ENCODE data around the gene EZH1. TPM values are rescaled to one million over a fixed set of nuclear protein-coding genes. Genes with fewer than 3 reads are reported as not detected.

Gene EZH1
- total and polyA plus RNA-seq, 2 of the 4 experiments (the other 2 are of a cell fraction), result 17.6 to 27.3 TPM

DNA sequence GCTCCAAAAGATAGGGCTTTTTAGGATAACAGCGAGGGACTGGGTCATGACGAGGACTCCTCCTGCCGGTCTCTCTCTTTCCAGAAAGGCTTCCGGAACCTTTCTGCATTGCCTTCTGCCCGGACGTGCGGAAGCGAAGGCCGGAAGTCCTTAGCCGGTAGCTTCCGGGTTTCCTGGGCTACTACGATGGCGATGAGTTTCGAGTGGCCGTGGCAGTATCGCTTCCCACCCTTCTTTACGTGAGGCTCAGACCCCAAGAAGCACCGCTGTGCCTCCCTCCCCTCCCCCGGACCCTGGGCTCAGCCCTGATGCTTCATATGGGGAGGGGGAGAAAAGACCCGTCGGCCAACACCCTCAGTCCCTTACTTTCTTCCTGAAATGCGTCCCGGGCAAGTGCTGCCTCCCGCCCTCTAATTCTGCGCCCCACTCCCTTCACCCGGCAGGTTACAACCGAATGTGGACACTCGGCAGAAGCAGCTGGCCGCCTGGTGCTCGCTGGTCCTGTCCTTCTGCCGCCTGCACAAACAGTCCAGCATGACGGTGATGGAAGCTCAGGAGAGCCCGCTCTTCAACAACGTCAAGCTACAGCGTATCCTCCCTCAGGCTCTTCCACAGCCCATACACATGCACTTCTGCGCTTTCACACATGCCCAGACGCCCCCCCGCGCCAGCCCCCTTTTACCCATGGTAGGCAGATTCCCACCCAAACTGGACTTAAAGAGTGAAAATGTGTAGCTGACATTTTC lies 28.6 kb upstream of the EZH1 start, which contains the start of gene VPS25:
VPS25 (plus strand) TSS at position 160 of the 746 bp plus-strand sequence; CDS start at position 187, 27 bp downstream.
- BruUV-seq (replicated peaks), result no TSS peak
- Histone ChIP-seq H3K56ac (ENCODE audit: extremely low read depth, insufficient read depth, low read length) (peak within 1 kb of the TSS; percentile 97), H3K4me1 (ENCODE audit: control insufficient read depth, insufficient read depth, low read length) (peaks cover 2% of the 10 kb centered on the region; the same call in 1 of the 2 replicates), H3K9ac (ENCODE audit: low read depth, low read length) (peak within 1 kb of the TSS; percentile 97), H4K8ac (ENCODE audit: low read depth in 2 of 2, low read length in 2 of 2) (peak within 1 kb of the TSS; percentile 81 to 97), H2AFZ (replicated peaks; ENCODE audit: low read length, poor library complexity) (peak within 1 kb of the TSS; percentile 90), H4K5ac (ENCODE audit: low read depth, low read length) (peak within 1 kb of the TSS; percentile 99), H2BK120ac (ENCODE audit: low read depth, low read length) (peak within 1 kb of the TSS; percentile 80), H3K4ac (ENCODE audit: low read depth, low read length) (peak within 1 kb of the TSS; percentile 96), H2AK9ac (replicated peaks; ENCODE audit: low read depth, low read length, poor library complexity) (peak within 1 kb of the TSS; percentile 97), H3K4me2 (ENCODE audit: low read depth, low read length) (peak within 1 kb of the TSS; percentile 90), H3K36me3 (ENCODE audit: control insufficient read depth, insufficient read depth, low read length) (peaks cover 15% of the 10 kb centered on the region), H3K27me3 (ENCODE audit: control insufficient read depth, insufficient read depth, low read length) (no peaks in the 10 kb centered on the region), H3K9me1 (ENCODE audit: insufficient read depth, low read length) (peaks cover 7% of the 10 kb centered on the region; the same call in 1 of the 2 replicates), H3K4me3 (ENCODE audit: insufficient read depth, low read depth, low read length) (peak within 1 kb of the TSS; percentile 84), H3K23ac (ENCODE audit: low read depth, low read length) (peak within 1 kb of the TSS; percentile 94), H3K18ac (ENCODE audit: low read depth, low read length) (peak within 1 kb of the TSS; percentile 77), H2BK5ac (ENCODE audit: low read depth, low read length, poor library complexity, severe bottlenecking) (peak within 1 kb of the TSS; percentile 90), H2BK15ac (ENCODE audit: low read depth, low read length) (peak within 1 kb of the TSS; percentile 98; the same call in 2 of the 3 replicates), H4K91ac (ENCODE audit: insufficient read depth, low read depth, low read length) (peak within 1 kb of the TSS; percentile 95), H3K79me1 (ENCODE audit: low read depth in 1 of 2, low read length in 2 of 2) (peaks cover 16 to 34% of the 10 kb centered on the region in 2 experiments; a peak in 3 of 4 replicates), H2AK5ac (ENCODE audit: low read depth, low read length) (peak within 1 kb of the TSS; percentile 94), H3K9me3 (ENCODE audit: control insufficient read depth, insufficient read depth, low read length) (no peaks in the 10 kb centered on the region), H3K27ac (ENCODE audit: insufficient read depth, low read length) (peak within 1 kb of the TSS; percentile 96), H4K20me1 (ENCODE audit: insufficient read depth, low read length) (no peaks in the 10 kb centered on the region), H3K14ac (replicated peaks; ENCODE audit: low read depth, low read length) (peak within 1 kb of the TSS; percentile 92), H2BK20ac (ENCODE audit: low read depth, low read length) (peak within 1 kb of the TSS; percentile 64)
- DNase-seq, result peak; percentile 87
- POLR2A ChIA-PET (ENCODE audit: unreplicated experiment), result interaction anchor here (0.6 kb wide), 1 partner anchor 14 kb away, joined by 4 read pairs; no protein-coding TSS in a partner anchor
- in situ Hi-C loops (cut with MboI; ENCODE audit: low sequenced_read_pairs), result no loop called here
- WGBS, 2 experiments (ENCODE audit: extremely low coverage in 2 of 2, insufficient read length in 1 of 2), result 0% methylated on average over 14 of the region's 39 CpGs; no CpG with 5 or more reads in 1 of the 2 experiments
- peak; percentile 37; the same call in 1 of the 2 replicates for TF ChIP-seq MAZ (IDR thresholded peaks at IDR 0.05; ENCODE audit: borderline replicate concordance, low read depth, low read length)
- peak; percentile 12; the same call in 1 of the 2 replicates for TF ChIP-seq RAD21 (IDR thresholded peaks at IDR 0.05; ENCODE audit: low read length)
- TF ChIP-seq, protein P1, sequence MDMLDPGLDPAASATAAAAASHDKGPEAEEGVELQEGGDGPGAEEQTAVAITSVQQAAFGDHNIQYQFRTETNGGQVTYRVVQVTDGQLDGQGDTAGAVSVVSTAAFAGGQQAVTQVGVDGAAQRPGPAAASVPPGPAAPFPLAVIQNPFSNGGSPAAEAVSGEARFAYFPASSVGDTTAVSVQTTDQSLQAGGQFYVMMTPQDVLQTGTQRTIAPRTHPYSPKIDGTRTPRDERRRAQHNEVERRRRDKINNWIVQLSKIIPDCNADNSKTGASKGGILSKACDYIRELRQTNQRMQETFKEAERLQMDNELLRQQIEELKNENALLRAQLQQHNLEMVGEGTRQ (IDR thresholded peaks at IDR 0.05; ENCODE audit: low read depth, low read length), result 0 out of 2 replicates have a peak, but pooled peaks have one; percentile 16
- TF ChIP-seq, protein P2, sequence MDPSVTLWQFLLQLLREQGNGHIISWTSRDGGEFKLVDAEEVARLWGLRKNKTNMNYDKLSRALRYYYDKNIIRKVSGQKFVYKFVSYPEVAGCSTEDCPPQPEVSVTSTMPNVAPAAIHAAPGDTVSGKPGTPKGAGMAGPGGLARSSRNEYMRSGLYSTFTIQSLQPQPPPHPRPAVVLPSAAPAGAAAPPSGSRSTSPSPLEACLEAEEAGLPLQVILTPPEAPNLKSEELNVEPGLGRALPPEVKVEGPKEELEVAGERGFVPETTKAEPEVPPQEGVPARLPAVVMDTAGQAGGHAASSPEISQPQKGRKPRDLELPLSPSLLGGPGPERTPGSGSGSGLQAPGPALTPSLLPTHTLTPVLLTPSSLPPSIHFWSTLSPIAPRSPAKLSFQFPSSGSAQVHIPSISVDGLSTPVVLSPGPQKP (IDR thresholded peaks at IDR 0.05; ENCODE audit: borderline replicate concordance, low read depth, low read length), result no peak
- TF ChIP-seq POLR2A (IDR thresholded peaks at IDR 0.05; ENCODE audit: low read depth, low read length), result peak; percentile 79
- TF ChIP-seq, protein P3, sequence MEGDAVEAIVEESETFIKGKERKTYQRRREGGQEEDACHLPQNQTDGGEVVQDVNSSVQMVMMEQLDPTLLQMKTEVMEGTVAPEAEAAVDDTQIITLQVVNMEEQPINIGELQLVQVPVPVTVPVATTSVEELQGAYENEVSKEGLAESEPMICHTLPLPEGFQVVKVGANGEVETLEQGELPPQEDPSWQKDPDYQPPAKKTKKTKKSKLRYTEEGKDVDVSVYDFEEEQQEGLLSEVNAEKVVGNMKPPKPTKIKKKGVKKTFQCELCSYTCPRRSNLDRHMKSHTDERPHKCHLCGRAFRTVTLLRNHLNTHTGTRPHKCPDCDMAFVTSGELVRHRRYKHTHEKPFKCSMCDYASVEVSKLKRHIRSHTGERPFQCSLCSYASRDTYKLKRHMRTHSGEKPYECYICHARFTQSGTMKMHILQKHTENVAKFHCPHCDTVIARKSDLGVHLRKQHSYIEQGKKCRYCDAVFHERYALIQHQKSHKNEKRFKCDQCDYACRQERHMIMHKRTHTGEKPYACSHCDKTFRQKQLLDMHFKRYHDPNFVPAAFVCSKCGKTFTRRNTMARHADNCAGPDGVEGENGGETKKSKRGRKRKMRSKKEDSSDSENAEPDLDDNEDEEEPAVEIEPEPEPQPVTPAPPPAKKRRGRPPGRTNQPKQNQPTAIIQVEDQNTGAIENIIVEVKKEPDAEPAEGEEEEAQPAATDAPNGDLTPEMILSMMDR (conservative IDR thresholded peaks at IDR 0.05; ENCODE audit: low read depth, low read length), result peak; percentile 30; the same call in 1 of the 2 replicates
- TF ChIP-seq RFX5 (IDR thresholded peaks at IDR 0.05; ENCODE audit: low read depth, low read length), result no peak
- no peak for TF ChIP-seq MXI1 (IDR thresholded peaks at IDR 0.05; ENCODE audit: borderline replicate concordance, low read depth, low read length)
- CTCF ChIA-PET, result interaction anchor here (0.6 to 1.5 kb wide), 2 partner anchors 10 to 148 kb away, joined by 5 to 8 read pairs; no protein-coding TSS in a partner anchor
- peak; percentile 96 for ATAC-seq (ENCODE audit: low read depth)
- dilution Hi-C loops (cut with HindIII; ENCODE audit: low sequenced_read_pairs, unreplicated experiment), result no loop called here
- intact Hi-C loops (cut with micrococcal nuclease), result no loop called here

All from IMR-90 (cell line).